ENCODE results near the gene TRDN.
"Not testable (repeated sequence)": the region's sequence is repeated elsewhere in the genome, so short reads cannot be mapped to it uniquely, and the experiment has no call there.

Gene TRDN

GRCh38 chr6:123393331-123393730, 243.4 kb downstream of the TRDN start:
- peak; percentile 13 to 38 for DNase-seq

GRCh38 chr6:123383718-123384117, 253.0 kb downstream of the TRDN start:
- no peak for DNase-seq

- DNase-seq: peak in 1 of 2 experiments; percentile 8
Observed at GRCh38 chr6:123380257-123380656, 256.5 kb downstream of the TRDN start.

- no peak for DNase-seq
Observed at GRCh38 chr6:123372737-123373136, 264.0 kb downstream of the TRDN start.

- DNase-seq: no peak
Observed at GRCh38 chr6:123363912-123364311, 272.8 kb downstream of the TRDN start.

GRCh38 chr6:123360359-123360758, 276.4 kb downstream of the TRDN start:
- DNase-seq: no peak

GRCh38 chr6:123352705-123353104, 284.0 kb downstream of the TRDN start:
- DNase-seq: no peak

- no peak for DNase-seq
Observed at GRCh38 chr6:123352279-123352678, 284.5 kb downstream of the TRDN start.

- DNase-seq: no peak
Observed at GRCh38 chr6:123343836-123344235, 292.9 kb downstream of the TRDN start.

- DNase-seq: no peak
Observed at GRCh38 chr6:123338394-123338793, 298.4 kb downstream of the TRDN start.

GRCh38 chr6:123333000-123333756, 303.6 kb downstream of the TRDN start:
- DNase-seq: no peak

GRCh38 chr6:123332070-123332469, 304.7 kb downstream of the TRDN start:
- no peak for DNase-seq

- DNase-seq: no peak
Observed at GRCh38 chr6:123329337-123329736, 307.4 kb downstream of the TRDN start.

GRCh38 chr6:123323452-123324329, 313.1 kb downstream of the TRDN start:
- DNase-seq: no peak

- DNase-seq: no peak
Observed at GRCh38 chr6:123321020-123321419, 315.7 kb downstream of the TRDN start.

- peak; percentile 52 to 53 for DNase-seq
Observed at GRCh38 chr6:123316733-123317323, 319.9 kb downstream of the TRDN start.

GRCh38 chr6:123314459-123314858, 322.3 kb downstream of the TRDN start:
- not testable (repeated sequence) for DNase-seq

- DNase-seq: no peak
Observed at GRCh38 chr6:123309130-123309529, 327.6 kb downstream of the TRDN start.

- no peak for DNase-seq
Observed at GRCh38 chr6:123306334-123306733, 330.4 kb downstream of the TRDN start.

GRCh38 chr6:123295672-123296071, 341.1 kb downstream of the TRDN start:
- DNase-seq: no peak

GRCh38 chr6:123295181-123295580, 341.6 kb downstream of the TRDN start:
- DNase-seq: no peak

- DNase-seq: no peak
Observed at GRCh38 chr6:123288649-123289048, 348.1 kb downstream of the TRDN start.

- no peak for DNase-seq
Observed at GRCh38 chr6:123276546-123276980, 360.2 kb downstream of the TRDN start.

- no peak for DNase-seq
Observed at GRCh38 chr6:123263981-123264380, 372.8 kb downstream of the TRDN start.

Measured in AML-193 (cell line).